22Rv1 (cell line): ENCODE data around the gene GAS2L3.

Experiments
- CTCF ChIP-seq: fragments of 450-650 bp; IDR thresholded peaks from 2 replicates; pipeline ENCODE4 v1.5.1; 2017; ENCODE audit warnings: mild to moderate bottlenecking
- ZFX ChIP-seq: fragments of 450-650 bp; IDR thresholded peaks from 2 replicates; pipeline ENCODE4 v1.6.1; 2017; ENCODE audit warnings: antibody characterized with exemption, borderline replicate concordance

DNA sequence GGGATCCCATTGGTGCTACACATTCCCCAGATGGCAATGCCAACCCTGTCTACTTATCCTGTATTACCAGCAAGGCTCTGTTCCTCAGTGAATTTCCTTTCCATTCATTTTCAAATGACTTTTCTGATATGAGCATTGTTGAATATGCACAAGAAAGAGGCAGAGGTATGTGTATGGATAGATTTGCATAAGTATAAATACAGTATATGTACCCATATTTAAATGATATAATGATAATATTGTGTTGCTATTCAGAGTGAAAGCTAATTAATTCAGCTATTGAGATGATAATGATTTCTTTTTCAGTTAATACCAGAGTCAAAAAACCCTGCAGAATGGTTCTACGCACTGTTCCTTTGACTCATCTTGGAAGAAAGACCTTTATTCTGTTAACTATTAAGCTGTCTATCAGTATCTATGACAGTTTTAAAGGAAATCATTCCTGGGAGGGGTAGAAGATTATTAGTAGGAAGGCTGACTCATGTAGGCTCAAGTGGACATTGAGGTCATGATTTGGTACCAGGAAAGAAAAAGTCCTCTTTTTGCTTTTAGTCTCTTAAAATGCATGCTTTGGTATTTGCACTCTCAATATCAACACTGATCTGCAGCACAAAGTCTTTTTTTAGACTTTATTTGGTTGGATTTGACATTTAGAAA, 44.9 kb upstream of the GAS2L3 start:
- no peak for TF ChIP-seq CTCF
- TF ChIP-seq ZFX: no peak
